ENCODE measurements around the gene MAGEB3. TPM values are rescaled to one million over a fixed set of nuclear protein-coding genes. Genes with fewer than 3 reads are reported as not detected.

MAGEB3 gene
- polyA plus RNA-seq, 1 donor (not counting 4 experiments of a cell fraction or from before 2014, with no cell fraction given): not detected

- Histone ChIP-seq H3K9me3 (ENCODE audit: control insufficient read depth, low read depth, low read length) (no peaks in the 10 kb centered on the region), H2AFZ (ENCODE audit: control insufficient read depth, low read length) (no peak overlapping the region), H4K20me1 (ENCODE audit: control insufficient read depth, extremely low read depth, insufficient read depth, low read length) (no peaks in the 10 kb centered on the region), H3K9ac (ENCODE audit: control insufficient read depth, extremely low read depth, insufficient read depth, low read length) (no peak overlapping the region), H3K36me3 (ENCODE audit: control insufficient read depth in 2 of 2, extremely low read depth in 1 of 2, insufficient read depth in 2 of 2, low read length in 2 of 2) (no peaks in the 10 kb centered on the region), H3K27ac (ENCODE audit: control insufficient read depth, insufficient read depth, low read length) (no peak overlapping the region), H3K4me1 (ENCODE audit: control insufficient read depth, extremely low read depth, insufficient read depth, low read length) (peaks cover 5% of the 10 kb centered on the region), H3K4me2 (ENCODE audit: control insufficient read depth, extremely low read depth, insufficient read depth, low read depth, low read length) (no peak overlapping the region), H3K79me2 (ENCODE audit: control insufficient read depth, insufficient read depth, low read length) (no peaks in the 10 kb centered on the region), H3K9me1 (ENCODE audit: control insufficient read depth, extremely low read depth, insufficient read depth, low read length) (no peaks in the 10 kb centered on the region), H3K4me3 (ENCODE audit: control insufficient read depth in 2 of 3, extremely low read depth in 1 of 3, insufficient read depth in 2 of 3, low read depth in 1 of 3, low read length in 3 of 3) (no peak overlapping the region), H3K27me3 (ENCODE audit: control insufficient read depth, extremely low read depth, insufficient read depth, low read length) (no peaks in the 10 kb centered on the region)
- no peak for DNase-seq (ENCODE audit: low read depth, low spot score)
- dilution Hi-C loops (cut with MboI; ENCODE audit: extremely low pct_ligation_motif_present, low sequenced_read_pairs): no loop called here
- no peak for FAIRE-seq
- TF ChIP-seq CTCF (optimal IDR thresholded peaks at IDR 0.05 in 1 of 3, IDR thresholded peaks at IDR 0.05 in 1 of 3, conservative IDR thresholded peaks at IDR 0.05 in 1 of 3; ENCODE audit: extremely low read depth in 1 of 3, insufficient read depth in 2 of 3, low read length in 3 of 3): no peak
- TF ChIP-seq EZH2 (IDR thresholded peaks at IDR 0.05; ENCODE audit: low read length): no peak
Measured at GRCh38 chrX:30280428-30280827, 50.0 kb downstream of the MAGEB3 start.

GRCh38 chrX:30282527-30282926 is 52.1 kb downstream of the MAGEB3 start:
- peaks cover 5% of the 10 kb centered on the region for H3K4me1 ChIP-seq (ENCODE audit: control insufficient read depth, extremely low read depth, insufficient read depth, low read length)
- no peak overlapping the region for H3K27ac ChIP-seq (ENCODE audit: control insufficient read depth, insufficient read depth, low read length)
- H3K4me3 ChIP-seq (ENCODE audit: control insufficient read depth in 2 of 3, extremely low read depth in 1 of 3, insufficient read depth in 2 of 3, low read depth in 1 of 3, low read length in 3 of 3): no peak overlapping the region
- no peaks in the 10 kb centered on the region for H3K9me3 ChIP-seq (ENCODE audit: control insufficient read depth, low read depth, low read length)
- dilution Hi-C loops (cut with MboI; ENCODE audit: extremely low pct_ligation_motif_present, low sequenced_read_pairs): no loop called here
- no peaks in the 10 kb centered on the region for H3K27me3 ChIP-seq (ENCODE audit: control insufficient read depth, extremely low read depth, insufficient read depth, low read length)
- no peaks in the 10 kb centered on the region for H3K9me1 ChIP-seq (ENCODE audit: control insufficient read depth, extremely low read depth, insufficient read depth, low read length)
- no peaks in the 10 kb centered on the region for H3K79me2 ChIP-seq (ENCODE audit: control insufficient read depth, insufficient read depth, low read length)
- DNase-seq (ENCODE audit: low read depth, low spot score) (no peak), FAIRE-seq (no peak)
- H2AFZ ChIP-seq (ENCODE audit: control insufficient read depth, low read length): no peak overlapping the region
- no peaks in the 10 kb centered on the region for H3K36me3 ChIP-seq (ENCODE audit: control insufficient read depth in 2 of 2, extremely low read depth in 1 of 2, insufficient read depth in 2 of 2, low read length in 2 of 2)
- no peaks in the 10 kb centered on the region for H4K20me1 ChIP-seq (ENCODE audit: control insufficient read depth, extremely low read depth, insufficient read depth, low read length)
- no peak for TF ChIP-seq CTCF (optimal IDR thresholded peaks at IDR 0.05 in 1 of 3, IDR thresholded peaks at IDR 0.05 in 1 of 3, conservative IDR thresholded peaks at IDR 0.05 in 1 of 3; ENCODE audit: extremely low read depth in 1 of 3, insufficient read depth in 2 of 3, low read length in 3 of 3)
- no peak for TF ChIP-seq EZH2 (IDR thresholded peaks at IDR 0.05; ENCODE audit: low read length)
- no peak overlapping the region for H3K9ac ChIP-seq (ENCODE audit: control insufficient read depth, extremely low read depth, insufficient read depth, low read length)
- no peak overlapping the region for H3K4me2 ChIP-seq (ENCODE audit: control insufficient read depth, extremely low read depth, insufficient read depth, low read depth, low read length)

Measured in keratinocyte (primary cell).